GM23248 (cell line): ENCODE results near the gene TFCP2L1.

Experiments
- EZH2 ChIP-seq: fragments of 200-600 bp; sonication (generic); IDR thresholded peaks from 2 replicates; pipeline ENCODE4 v1.6.1; 2018; ENCODE audit warnings: antibody characterized with exemption, mild to moderate bottlenecking; ENCODE audit not compliant: insufficient read depth, poor library complexity, severe bottlenecking
- EZH2phosphoT487 ChIP-seq: fragments of 200-600 bp; sonication (generic); IDR thresholded peaks from 2 replicates; pipeline ENCODE4 v1.6.1; 2018; ENCODE audit warnings: antibody characterized with exemption, moderate library complexity, mild to moderate bottlenecking, low read depth; ENCODE audit not compliant: insufficient read depth

DNA sequence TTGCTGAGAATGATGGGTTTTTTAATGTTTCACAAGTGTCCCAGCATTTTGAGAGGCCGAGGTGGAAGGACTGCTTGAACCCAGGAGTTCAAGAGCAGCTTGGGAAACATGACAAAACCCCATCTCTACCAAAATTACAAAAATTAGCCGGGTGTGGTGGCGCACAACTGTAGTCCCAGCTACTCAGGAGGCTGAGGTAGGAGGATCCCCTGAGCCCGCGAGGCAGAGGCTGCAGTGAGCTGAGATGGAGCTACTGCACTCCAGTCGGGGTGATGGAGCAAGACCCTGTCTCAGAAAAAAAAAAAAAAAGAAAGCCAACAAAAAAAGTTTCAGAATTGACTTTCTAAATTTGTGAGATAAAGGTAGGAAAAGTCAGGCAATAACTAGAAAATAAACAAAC, 8.7 kb downstream of the TFCP2L1 start:
- TF ChIP-seq EZH2phosphoT487 (no peak), EZH2 (no peak)
